ENCODE results near the gene ANKK1.

DNA sequence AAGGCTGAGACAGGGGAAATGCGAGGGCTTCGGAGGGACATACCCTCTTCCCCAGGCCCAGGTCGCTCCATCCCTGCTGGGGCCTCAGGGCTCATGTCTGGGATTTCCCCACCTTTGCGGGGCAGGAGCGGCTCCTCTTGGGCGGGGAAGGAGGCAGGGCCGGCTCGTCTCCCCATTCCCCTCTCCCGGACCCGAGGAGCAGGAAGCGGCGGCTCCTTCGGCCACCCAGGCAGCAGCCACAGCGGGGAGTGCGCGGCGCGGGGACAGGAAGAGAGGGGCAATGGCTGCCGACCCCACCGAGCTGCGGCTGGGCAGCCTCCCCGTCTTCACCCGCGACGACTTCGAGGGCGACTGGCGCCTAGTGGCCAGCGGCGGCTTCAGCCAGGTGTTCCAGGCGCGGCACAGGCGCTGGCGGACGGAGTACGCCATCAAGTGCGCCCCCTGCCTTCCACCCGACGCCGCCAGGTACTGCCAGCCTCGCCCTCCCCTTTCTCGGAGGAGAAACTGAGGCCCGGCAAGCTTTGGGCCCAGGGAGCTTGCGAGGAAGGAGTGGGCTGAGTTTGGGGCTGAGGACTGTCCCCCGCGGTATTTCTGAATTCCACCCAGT, at the start of gene ANKK1:
- no peak for TF ChIP-seq POLR2AphosphoS5 (IDR thresholded peaks at IDR 0.05; ENCODE audit: insufficient read depth in 1 of 2, low read depth in 1 of 2)
- TF ChIP-seq, protein P1, sequence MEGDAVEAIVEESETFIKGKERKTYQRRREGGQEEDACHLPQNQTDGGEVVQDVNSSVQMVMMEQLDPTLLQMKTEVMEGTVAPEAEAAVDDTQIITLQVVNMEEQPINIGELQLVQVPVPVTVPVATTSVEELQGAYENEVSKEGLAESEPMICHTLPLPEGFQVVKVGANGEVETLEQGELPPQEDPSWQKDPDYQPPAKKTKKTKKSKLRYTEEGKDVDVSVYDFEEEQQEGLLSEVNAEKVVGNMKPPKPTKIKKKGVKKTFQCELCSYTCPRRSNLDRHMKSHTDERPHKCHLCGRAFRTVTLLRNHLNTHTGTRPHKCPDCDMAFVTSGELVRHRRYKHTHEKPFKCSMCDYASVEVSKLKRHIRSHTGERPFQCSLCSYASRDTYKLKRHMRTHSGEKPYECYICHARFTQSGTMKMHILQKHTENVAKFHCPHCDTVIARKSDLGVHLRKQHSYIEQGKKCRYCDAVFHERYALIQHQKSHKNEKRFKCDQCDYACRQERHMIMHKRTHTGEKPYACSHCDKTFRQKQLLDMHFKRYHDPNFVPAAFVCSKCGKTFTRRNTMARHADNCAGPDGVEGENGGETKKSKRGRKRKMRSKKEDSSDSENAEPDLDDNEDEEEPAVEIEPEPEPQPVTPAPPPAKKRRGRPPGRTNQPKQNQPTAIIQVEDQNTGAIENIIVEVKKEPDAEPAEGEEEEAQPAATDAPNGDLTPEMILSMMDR (IDR thresholded peaks at IDR 0.05), result peak in 1 of 3 experiments; percentile 18

Measured in vagina (tissue), 2 donors.